GM21360 (cell line): ENCODE data around the gene TACO1.
A peak's percentile ranks its signal among the peaks of the same experiment; 100 is the strongest.

ENCODE experiments used
- ATAC-seq: cut with Tn5 transposase; IDR thresholded peaks from one replicate; pipeline ENCODE4 v1.9.1; 2021; ENCODE audit warnings: mild to moderate bottlenecking, moderate library complexity; ENCODE audit not compliant: unreplicated experiment

TACO1 gene

DNA sequence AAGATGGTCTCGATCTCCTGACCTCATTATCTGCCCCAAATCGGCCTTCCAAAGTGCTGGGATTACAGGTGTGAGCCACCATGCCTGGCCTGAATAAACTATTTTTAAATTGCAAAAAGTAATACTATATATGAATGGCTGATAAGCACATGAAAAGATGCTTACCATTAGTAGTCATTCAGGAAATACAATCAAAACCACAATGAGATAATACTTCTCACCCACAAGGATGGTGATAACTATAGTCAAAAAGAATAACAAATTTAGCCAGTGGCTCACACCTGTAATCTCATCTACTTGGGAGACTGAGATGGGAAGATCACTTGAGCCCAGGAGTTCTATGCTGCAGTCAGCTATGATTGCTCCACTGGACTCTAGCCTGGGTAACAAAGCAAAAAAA, 2.4 kb upstream of the TACO1 start:
- ATAC-seq, result no peak

GRCh38 chr17:63601439-63602371, 1.0 kb downstream of the TACO1 start:
- ATAC-seq, result no peak

DNA sequence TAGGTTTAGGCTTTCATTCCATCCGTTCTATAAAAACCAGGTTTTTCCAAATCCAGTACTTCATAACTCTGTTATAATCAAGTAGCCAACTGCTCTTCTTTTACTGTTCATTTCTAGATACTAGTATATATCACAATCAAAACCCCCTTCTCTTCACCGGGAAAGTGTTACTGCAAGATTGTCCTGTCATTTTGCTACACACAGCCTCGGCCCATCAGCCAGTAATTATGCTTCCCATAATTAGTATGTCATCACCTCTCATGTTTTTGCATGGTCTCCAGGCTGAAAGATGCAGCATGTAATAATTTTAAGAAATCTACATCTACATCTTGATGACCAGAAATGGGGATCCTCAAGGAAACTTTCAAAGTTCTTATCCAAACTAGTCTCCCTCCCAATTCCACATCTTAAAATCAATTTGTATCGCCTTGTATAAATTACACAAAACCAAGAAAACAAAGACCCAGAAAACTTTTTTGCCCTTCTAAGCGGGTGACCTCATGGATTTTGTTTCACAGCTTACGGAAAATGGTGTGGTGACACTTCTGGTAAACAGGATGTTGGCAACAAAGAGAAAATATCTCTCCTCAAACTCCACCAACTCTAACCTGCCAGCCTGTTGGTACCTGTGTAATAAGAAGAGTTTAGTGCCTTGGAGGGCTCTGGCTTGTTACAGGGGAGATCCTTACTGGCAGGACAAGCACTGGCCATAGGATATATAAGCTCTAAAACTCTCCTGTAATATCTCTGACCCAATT, 9.3 kb downstream of the TACO1 start:
- no peak for ATAC-seq

GRCh38 chr17:63610854-63611253, 10.2 kb downstream of the TACO1 start:
- no peak for ATAC-seq

GRCh38 chr17:63611354-63611753, 10.7 kb downstream of the TACO1 start:
- ATAC-seq, result no peak

GRCh38 chr17:63613663-63614062, 13.0 kb downstream of the TACO1 start:
- no peak for ATAC-seq

- no peak for ATAC-seq
These were observed 20.6 kb downstream of the TACO1 start for GRCh38 chr17:63621229-63621683.

GRCh38 chr17:63621684-63622573, 21.2 kb downstream of the TACO1 start, which contains the start of gene MAP3K3:
TSS of gene MAP3K3 (plus strand) at chr17:63622417. CDS start at chr17:63622760, 343 bp downstream.
- ATAC-seq, result peak; percentile 89

DNA sequence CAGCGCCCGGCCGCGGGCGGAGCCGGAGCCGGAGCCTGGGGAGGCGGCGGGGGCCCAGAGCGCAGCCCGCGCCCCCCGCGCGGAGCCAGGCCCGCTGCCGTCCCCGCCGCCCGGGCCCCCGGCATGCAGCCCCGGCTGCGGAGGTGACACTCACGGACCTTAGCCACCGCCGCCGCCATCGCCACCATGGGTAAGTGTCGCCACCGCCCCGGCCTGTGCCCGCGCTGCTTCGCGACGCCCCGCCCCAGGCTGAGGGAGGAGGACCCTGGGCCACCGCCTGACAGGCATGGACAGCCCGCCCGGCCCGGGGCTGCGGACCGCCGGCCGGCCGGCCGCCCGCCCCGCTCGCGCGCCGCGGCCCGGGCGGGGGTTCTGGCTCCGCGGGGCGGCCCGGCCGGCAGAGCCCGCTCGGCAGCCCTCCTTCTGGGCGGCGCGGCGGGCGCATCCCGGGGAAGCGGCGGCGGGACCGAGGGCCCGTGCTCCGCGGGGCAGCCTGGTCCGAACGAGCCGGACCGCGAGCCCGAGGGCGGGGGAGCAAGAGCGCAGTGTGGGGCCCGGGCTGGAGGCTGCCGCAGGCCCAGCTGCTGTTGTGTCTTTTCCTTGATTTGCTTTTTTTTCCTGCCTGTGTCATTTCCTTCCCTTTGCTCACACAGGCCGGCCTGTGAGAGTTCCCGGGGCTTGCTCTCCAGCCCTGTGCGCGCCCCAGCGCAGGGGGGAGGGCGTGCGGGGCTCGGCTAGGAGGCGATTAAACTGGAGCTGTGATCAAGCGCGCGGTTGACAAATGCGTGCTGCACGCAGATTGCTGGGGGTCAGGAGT, 22.1 kb downstream of the TACO1 start:
- peak; percentile 25 for ATAC-seq

DNA sequence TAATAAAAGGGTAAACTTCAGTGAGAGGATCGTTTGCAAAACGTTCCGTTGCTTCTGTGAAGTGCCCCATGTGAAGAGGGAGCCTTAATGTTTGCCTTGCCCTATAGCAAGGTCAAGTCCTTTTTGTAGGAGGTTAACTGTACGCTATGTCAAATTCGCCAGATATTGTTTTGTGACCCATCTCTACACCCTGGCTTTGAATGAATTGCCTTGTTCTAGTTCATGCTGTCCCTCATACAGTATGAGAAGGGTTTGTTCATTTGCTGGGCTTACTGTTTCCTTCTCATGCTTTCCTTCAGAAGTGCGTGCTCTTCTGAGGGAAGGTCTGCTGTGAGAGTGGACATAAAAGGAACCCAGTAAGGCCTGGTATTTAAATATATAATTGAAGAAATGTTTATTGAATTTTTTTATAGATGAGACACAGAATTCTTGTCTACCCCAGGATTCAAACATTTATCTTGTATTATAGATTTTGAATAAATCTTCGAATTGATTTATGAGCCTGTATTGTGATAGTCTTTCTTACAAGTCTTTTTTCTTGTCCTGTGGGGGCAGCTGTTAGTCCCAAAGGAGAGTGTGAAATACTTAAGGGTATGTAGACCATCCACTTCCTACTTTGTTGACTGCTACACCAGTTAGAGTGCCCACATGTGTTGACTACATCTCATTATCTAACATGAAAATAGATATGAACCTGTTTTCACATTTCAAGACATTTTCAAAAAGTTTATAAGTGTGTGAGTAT, 23.3 kb downstream of the TACO1 start:
- ATAC-seq, result no peak

GRCh38 chr17:63624531-63624880, 23.8 kb downstream of the TACO1 start:
- ATAC-seq, result no peak

DNA sequence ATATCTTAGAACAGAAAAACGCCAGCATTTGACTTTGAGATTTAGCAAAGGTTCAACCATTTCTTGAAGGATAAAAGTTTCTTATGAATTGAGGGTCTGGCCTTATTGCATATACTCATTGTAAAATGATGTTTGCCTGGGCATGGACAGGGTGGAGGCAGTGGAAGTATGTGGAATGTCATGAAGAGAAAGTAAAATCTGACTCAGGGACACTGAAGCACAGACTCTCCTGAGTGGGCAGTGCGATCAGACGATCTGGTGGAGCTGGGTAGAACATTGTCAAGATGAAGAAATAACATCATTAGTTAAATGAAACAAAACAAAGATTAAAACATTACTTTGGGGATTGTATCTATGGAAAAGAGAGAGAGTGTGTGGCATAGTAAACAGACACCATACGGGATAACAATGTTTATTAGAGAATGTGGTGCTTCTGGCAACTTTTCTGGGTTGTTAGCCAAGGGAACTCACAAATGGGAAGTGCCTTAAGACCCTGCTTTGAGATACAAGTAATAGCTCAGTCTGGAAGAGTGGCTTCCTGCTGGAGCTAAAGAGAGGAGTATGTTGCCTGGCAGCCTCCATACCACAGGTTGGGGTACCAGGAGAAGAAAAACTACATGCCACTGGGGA, 26.0 kb downstream of the TACO1 start:
- ATAC-seq, result no peak

DNA sequence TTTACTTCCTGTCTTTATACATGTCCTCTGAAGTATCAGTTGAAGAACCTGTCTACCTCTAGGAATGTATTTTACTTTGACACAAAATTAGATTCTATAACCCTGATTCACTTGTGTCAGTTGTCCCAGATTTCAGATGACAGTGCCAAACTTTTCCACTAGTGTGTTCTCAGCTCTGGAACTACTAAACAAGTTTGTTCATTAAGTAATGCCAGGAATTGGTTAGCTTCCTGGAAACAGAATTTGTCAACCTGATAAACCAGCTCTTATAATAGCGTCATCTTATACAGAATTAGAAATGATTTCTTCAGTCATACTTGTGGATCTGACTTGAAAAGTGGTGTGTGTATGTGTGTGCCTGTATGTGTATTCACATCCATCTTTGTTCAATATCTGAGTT, 28.9 kb downstream of the TACO1 start:
- ATAC-seq, result no peak

GRCh38 chr17:63631062-63631461, 30.4 kb downstream of the TACO1 start:
- no peak for ATAC-seq

DNA sequence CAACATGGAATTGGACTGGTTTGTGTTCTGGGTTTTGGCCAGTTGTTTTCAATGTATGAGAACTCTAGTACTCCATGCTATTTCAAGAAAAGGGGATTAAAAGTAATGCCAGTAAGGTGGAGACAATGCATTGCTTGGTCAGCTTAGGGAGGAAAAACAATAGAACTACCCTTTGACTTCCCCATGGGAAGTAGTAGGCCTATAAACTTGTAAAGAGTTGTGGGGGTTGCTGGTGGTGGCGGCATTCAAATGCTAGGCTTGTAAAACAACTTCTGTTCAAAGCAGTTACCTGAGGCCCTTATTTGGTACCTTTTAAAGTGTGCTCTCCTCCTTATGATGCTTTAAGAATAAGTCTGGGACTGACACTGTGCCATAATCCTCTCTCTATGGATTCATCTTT, 30.9 kb downstream of the TACO1 start:
- ATAC-seq, result no peak

GRCh38 chr17:63633742-63634141, 33.0 kb downstream of the TACO1 start:
- ATAC-seq, result no peak

- ATAC-seq, result no peak
These were observed 33.5 kb downstream of the TACO1 start for GRCh38 chr17:63634163-63634562.

DNA sequence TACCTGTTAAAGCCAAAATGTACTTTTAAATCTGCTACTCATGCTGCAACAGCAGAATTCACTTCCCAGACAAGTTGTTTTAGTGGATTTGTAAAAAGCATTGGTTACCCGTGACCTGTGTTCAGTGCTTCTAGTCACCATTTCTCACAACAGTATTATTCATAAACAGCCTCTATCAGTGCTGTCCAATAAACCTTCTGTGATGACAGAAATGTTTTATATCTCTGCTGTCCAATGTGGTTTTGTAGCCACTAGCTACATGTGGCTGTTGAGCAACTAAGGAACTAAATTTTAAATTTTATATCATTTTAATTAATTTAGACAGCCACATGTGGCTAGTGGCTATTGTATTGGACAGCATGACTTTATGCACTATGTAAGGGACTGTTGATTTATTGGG, 34.1 kb downstream of the TACO1 start:
- ATAC-seq, result no peak

- no peak for ATAC-seq
These were observed 34.6 kb downstream of the TACO1 start for GRCh38 chr17:63635290-63635689.
